Keratinocyte (primary cell): Measurements from ENCODE around the gene EIF1AD. TPM values are rescaled to one million over a fixed set of nuclear protein-coding genes. Genes with fewer than 3 reads are reported as not detected.

ENCODE experiments used
- DNase-seq: peaks from one replicate; pipeline ENCODE4 v3.0.0-alpha.2; 2011; ENCODE audit warnings: low read depth, missing footprints, low spot score
- FAIRE-seq: peaks from 2 replicates; lab custom pipeline; 2011; peaks lifted over from hg19 to GRCh38; lab: Jason Lieb, UNC
- H2AFZ ChIP-seq: 2 replicates; pipeline ENCODE4 v1.6.0; 2012; ENCODE audit warnings: low read length, control low read depth, inconsistent platforms; ENCODE audit not compliant: control insufficient read depth
- H3K27ac ChIP-seq: 2 replicates; pipeline ENCODE4 v1.5.1; 2011; ENCODE audit warnings: low read length; ENCODE audit not compliant: control insufficient read depth, insufficient read depth
- H3K27me3 ChIP-seq: 3 replicates; pipeline ENCODE4 v1.6.0; 2011; ENCODE audit warnings: low read length; ENCODE audit not compliant: control insufficient read depth, insufficient read depth; ENCODE audit errors: extremely low read depth
- H3K36me3 ChIP-seq, 2 experiments: 2 replicates in 1 of 2; 3 replicates in 1 of 2; pipeline ENCODE4 v1.5.1; 2011; ENCODE audit warnings: low read length in 2 of 2, mild to moderate bottlenecking in 1 of 2; ENCODE audit not compliant: control insufficient read depth in 2 of 2, insufficient read depth in 2 of 2; ENCODE audit errors: extremely low read depth in 1 of 2
- H3K4me1 ChIP-seq: 3 replicates; pipeline ENCODE4 v1.5.1; 2011; ENCODE audit warnings: low read length; ENCODE audit not compliant: control insufficient read depth, insufficient read depth; ENCODE audit errors: extremely low read depth
- H3K4me2 ChIP-seq: 3 replicates; pipeline ENCODE4 v1.6.0; 2011; ENCODE audit warnings: low read depth, low read length; ENCODE audit not compliant: control insufficient read depth, insufficient read depth; ENCODE audit errors: extremely low read depth
- H3K4me3 ChIP-seq, 3 experiments: fragments of 200-600 bp in 1 of 3; sonication (generic) in 1 of 3; 2 replicates in 2 of 3; 3 replicates in 1 of 3; pipeline ENCODE4 v1.5.1; 2011 to 2016; ENCODE audit warnings: low read length in 3 of 3, mild to moderate bottlenecking in 3 of 3, control low read depth in 2 of 3, inconsistent platforms in 1 of 3, low read depth in 1 of 3, mixed read lengths in 1 of 3, mixed run types in 1 of 3, moderate library complexity in 1 of 3; ENCODE audit not compliant: control insufficient read depth in 2 of 3, insufficient read depth in 2 of 3; ENCODE audit errors: extremely low read depth in 1 of 3
- H3K79me2 ChIP-seq: 2 replicates; pipeline ENCODE4 v1.6.0; 2012; ENCODE audit warnings: low read length; ENCODE audit not compliant: control insufficient read depth, insufficient read depth
- H3K9ac ChIP-seq: 3 replicates; pipeline ENCODE4 v1.6.0; 2011; ENCODE audit warnings: low read length; ENCODE audit not compliant: control insufficient read depth, insufficient read depth; ENCODE audit errors: extremely low read depth
- H3K9me1 ChIP-seq: 3 replicates; pipeline ENCODE4 v1.6.0; 2011; ENCODE audit warnings: low read length; ENCODE audit not compliant: control insufficient read depth, insufficient read depth; ENCODE audit errors: extremely low read depth
- H3K9me3 ChIP-seq: 2 replicates; pipeline ENCODE4 v1.5.1; 2012; ENCODE audit warnings: low read depth, low read length; ENCODE audit not compliant: control insufficient read depth
- H4K20me1 ChIP-seq: 3 replicates; pipeline ENCODE4 v1.6.0; 2011; ENCODE audit warnings: low read length; ENCODE audit not compliant: control insufficient read depth, insufficient read depth; ENCODE audit errors: extremely low read depth
- EZH2 ChIP-seq: IDR thresholded peaks from one replicate; pipeline ENCODE4 v1.6.1; 2012; ENCODE audit warnings: inconsistent platforms, mild to moderate bottlenecking, low read length, moderate library complexity
- dilution Hi-C: fragments of 300-500 bp; cut with MboI; formaldehyde crosslinking; loops from one replicate; pipeline ENCODE4 v1.7.0; 2020; ENCODE audit warnings: low sequenced_read_pairs; ENCODE audit not compliant: extremely low pct_ligation_motif_present
- polyA plus RNA-seq, 5 experiments: library from polyadenylated mRNA; depleted of rRNA in 3 of 5; stranded (reverse) in 3 of 5; stranded (forward) in 1 of 5; unstranded in 1 of 5; fragments of >200 nt; gene quantifications; 1 replicate in 1 of 5; 2 replicates in 3 of 5; 3 replicates in 1 of 5; pipeline versions ENCODE4 v1.2.1 to v1.2.3, GENCODE V29; 2011 to 2012; ENCODE audit warnings: missing spikeins in 2 of 5, low read depth in 1 of 5, low replicate concordance in 1 of 5
- TF ChIP-seq, protein P1 (sequence below), 3 experiments: IDR thresholded peaks in 1 of 3; conservative IDR thresholded peaks in 1 of 3; optimal IDR thresholded peaks in 1 of 3; 2 replicates in 2 of 3; 3 replicates in 1 of 3; pipeline versions ENCODE3 to v1.5.1; 2011; ENCODE audit warnings: low read length in 3 of 3, mild to moderate bottlenecking in 3 of 3, moderate library complexity in 2 of 3, control low read depth in 1 of 3, inconsistent platforms in 1 of 3; ENCODE audit not compliant: insufficient read depth in 2 of 3; ENCODE audit errors: extremely low read depth in 1 of 3

EIF1AD gene
- polyA plus RNA-seq, 1 donor (not counting 4 experiments of a cell fraction or from before 2014, with no cell fraction given): 29.6 TPM

DNA sequence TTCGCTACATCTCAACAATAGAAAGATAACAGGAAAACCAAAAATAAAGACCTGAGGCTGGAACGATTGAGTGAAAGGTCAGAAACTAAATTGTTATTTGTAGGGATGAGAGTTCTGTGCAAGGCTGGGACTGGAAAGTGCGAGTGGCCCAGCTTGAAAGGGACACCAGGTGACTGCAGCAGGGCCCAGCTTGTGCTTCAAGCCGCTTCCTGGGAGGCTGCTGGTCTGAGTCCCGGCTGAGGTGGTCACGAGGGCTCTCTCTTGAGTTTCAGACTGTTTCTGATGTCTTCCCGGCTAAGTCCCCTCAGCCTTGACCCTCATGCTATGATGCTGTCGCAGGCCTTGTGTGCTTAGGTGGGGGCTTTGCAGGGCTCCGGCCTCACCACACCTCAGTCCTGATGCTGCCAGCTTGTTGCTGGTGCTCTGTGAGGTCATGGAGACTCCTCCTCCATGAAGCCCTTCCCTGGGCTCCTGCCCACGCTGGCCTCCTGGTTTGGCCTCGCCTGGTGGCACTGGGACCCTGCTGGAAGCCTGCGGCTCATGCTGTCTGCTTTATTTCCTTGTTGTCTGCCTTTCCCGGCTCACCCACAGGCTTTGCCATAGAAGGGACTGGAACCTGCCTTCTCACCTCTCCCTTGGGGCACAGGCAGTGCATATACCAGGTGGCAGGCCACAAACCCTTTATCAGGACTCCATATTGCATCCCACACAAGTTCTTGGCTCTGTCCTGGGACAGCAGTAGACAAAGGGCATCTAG is 4.4 kb upstream of the EIF1AD start:
- Histone ChIP-seq H3K9me3 (no peaks in the 10 kb centered on the region), H3K4me3 (no peak overlapping the region), H2AFZ (no peak overlapping the region), H3K27ac (no peak overlapping the region), H3K79me2 (peaks cover 23% of the 10 kb centered on the region), H3K9me1 (no peaks in the 10 kb centered on the region), H3K4me2 (no peak overlapping the region), H4K20me1 (no peaks in the 10 kb centered on the region), H3K27me3 (no peaks in the 10 kb centered on the region), H3K9ac (no peak overlapping the region), H3K4me1 (peaks cover 27% of the 10 kb centered on the region), H3K36me3 (peaks cover 6 to 7% of the 10 kb centered on the region in 2 experiments)
- TF ChIP-seq EZH2: no peak
- TF ChIP-seq, protein P1, sequence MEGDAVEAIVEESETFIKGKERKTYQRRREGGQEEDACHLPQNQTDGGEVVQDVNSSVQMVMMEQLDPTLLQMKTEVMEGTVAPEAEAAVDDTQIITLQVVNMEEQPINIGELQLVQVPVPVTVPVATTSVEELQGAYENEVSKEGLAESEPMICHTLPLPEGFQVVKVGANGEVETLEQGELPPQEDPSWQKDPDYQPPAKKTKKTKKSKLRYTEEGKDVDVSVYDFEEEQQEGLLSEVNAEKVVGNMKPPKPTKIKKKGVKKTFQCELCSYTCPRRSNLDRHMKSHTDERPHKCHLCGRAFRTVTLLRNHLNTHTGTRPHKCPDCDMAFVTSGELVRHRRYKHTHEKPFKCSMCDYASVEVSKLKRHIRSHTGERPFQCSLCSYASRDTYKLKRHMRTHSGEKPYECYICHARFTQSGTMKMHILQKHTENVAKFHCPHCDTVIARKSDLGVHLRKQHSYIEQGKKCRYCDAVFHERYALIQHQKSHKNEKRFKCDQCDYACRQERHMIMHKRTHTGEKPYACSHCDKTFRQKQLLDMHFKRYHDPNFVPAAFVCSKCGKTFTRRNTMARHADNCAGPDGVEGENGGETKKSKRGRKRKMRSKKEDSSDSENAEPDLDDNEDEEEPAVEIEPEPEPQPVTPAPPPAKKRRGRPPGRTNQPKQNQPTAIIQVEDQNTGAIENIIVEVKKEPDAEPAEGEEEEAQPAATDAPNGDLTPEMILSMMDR (optimal IDR thresholded peaks at IDR 0.05 in 1 of 3, IDR thresholded peaks at IDR 0.05 in 1 of 3, conservative IDR thresholded peaks at IDR 0.05 in 1 of 3; ENCODE audit: extremely low read depth in 1 of 3, insufficient read depth in 2 of 3, low read length in 3 of 3): no peak
- dilution Hi-C loops: no loop called here
- FAIRE-seq: no peak
- DNase-seq: no peak

DNA sequence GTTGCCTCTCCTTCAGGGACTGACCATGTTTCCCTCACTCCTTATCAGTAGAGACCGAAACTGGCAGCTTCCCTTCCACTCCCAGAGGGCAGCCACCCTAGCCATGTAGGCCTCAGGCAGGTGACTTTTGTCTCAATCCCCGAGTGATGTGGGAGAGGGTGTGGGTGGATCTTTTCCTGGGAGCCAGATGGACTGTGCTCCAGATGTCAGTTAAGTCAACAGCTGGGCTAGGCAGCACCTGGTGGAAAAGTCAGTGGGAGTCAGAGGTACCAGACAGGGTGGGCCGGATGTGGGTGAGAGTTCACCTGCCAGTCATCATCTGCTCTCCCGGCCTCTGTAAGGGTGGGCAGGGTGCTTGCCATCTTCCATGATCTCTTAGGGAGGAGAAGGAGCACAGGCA is 2.2 kb upstream of the EIF1AD start:
- FAIRE-seq: no peak
- Histone ChIP-seq H2AFZ (no peak overlapping the region), H3K4me2 (no peak overlapping the region)

More for the DNA sequence above, 2.2 kb upstream of the EIF1AD start:
- no peak overlapping the region for H3K4me3 ChIP-seq
- H3K36me3 ChIP-seq: peaks cover 15 to 19% of the 10 kb centered on the region in 2 experiments
- TF ChIP-seq, protein P1 (optimal IDR thresholded peaks at IDR 0.05 in 1 of 3, IDR thresholded peaks at IDR 0.05 in 1 of 3, conservative IDR thresholded peaks at IDR 0.05 in 1 of 3; ENCODE audit: extremely low read depth in 1 of 3, insufficient read depth in 2 of 3, low read length in 3 of 3): no peak
- TF ChIP-seq EZH2: no peak
- no peak overlapping the region for H3K27ac ChIP-seq
- no peaks in the 10 kb centered on the region for H3K9me3 ChIP-seq
- H4K20me1 ChIP-seq: no peaks in the 10 kb centered on the region
- H3K4me1 ChIP-seq: peaks cover 26% of the 10 kb centered on the region
- dilution Hi-C loops: no loop called here
- DNase-seq: no peak
- no peaks in the 10 kb centered on the region for H3K27me3 ChIP-seq
- no peak overlapping the region for H3K9ac ChIP-seq
- H3K9me1 ChIP-seq: peaks cover 2% of the 10 kb centered on the region
- peaks cover 40% of the 10 kb centered on the region for H3K79me2 ChIP-seq
